Heart left ventricle (tissue), 13 donors: ENCODE measurements around the gene ELP2.

Source experiments
- CTCF ChIP-seq, 12 donors: fragments of 200-600 bp; sonication (generic) in 4 of 12; IDR thresholded peaks; one replicate each; pipeline versions ENCODE4 v1.5.0 to v1.8.0; 2018 to 2022; ENCODE audit warnings: antibody characterized with exemption in 12 of 12, mild to moderate bottlenecking in 5 of 12
- POLR2A ChIP-seq, 2 donors: fragments of 450-650 bp; IDR thresholded peaks; one replicate each; pipeline ENCODE4 v1.6.1; 2017; ENCODE audit warnings: antibody characterized with exemption in 2 of 2, mild to moderate bottlenecking in 2 of 2, moderate library complexity in 2 of 2
- donor health status: ischemic (EF 13 %, LVEDD 7.1; RV severe dilation, severe dysfunction).
- donor health status: DM: no; HTN: yes; CAD: no.
- donor health status: DM: no; HTN: no; CAD: no.
- donor health status: ischemic (EF 25% LVEDD 6.9; RV normal size, moderate dysfunction).
- donor health status: ischemic (EF 25% LVEDD 5.7; RV mildly dilated, moderate dysfunction).
- donor health status: ischemic (EF 35%, LVEDD 5.7; RV mildly dilated, moderate dysfunction).
- donor health status: nonischemic (EF 11% LVEDD 7.7; RV severe dilation, severe dysfunction).
- donor health status: DM: yes; HTN: yes; CAD: no.
- donor health status: PGD.
- donor health status: ischemic (EF 29% LVEDD 5.4; RV normal size, mild dysfunction).
- donor health status: nonischemic (EF 23%, LVEDD 6.1; RV moderate dilation, normal function).

- TF ChIP-seq CTCF (IDR thresholded peaks at IDR 0.05): no peak
- no peak for TF ChIP-seq POLR2A (IDR thresholded peaks at IDR 0.05)
Observed at GRCh38 chr18:36127836-36128529, 1.7 kb upstream of the ELP2 start.
